Activated CD8-positive, alpha-beta T cell treated with anti-CD3 and anti-CD28 coated beads for 36 hours (primary cell): ENCODE results near the gene SLC15A1. TPM values are rescaled to one million over a fixed set of nuclear protein-coding genes. Genes with fewer than 3 reads are reported as not detected.
"Not testable (repeated sequence)": the region's sequence is repeated elsewhere in the genome, so short reads cannot be mapped to it uniquely, and the experiment has no call there.

Experiments used
- ATAC-seq: fragments of 200-7000 bp; cut with Tn5 transposase; one replicate; pipeline ENCODE4 v1.10.0; 2021; ENCODE audit warnings: mild to moderate bottlenecking, moderate library complexity
- CTCF ChIA-PET: fragments of 350-600 bp; sonication (Branson Sonifier 250); formaldehyde crosslinking; loops from one replicate; lab custom pipeline; 2021; ENCODE audit warnings: antibody characterized with exemption; lab: Charles Lee
- POLR2A ChIA-PET: fragments of 350-600 bp; sonication (Branson Sonifier 250); formaldehyde crosslinking; loops from one replicate; lab custom pipeline; 2021; ENCODE audit warnings: antibody characterized with exemption; lab: Charles Lee
- DNase-seq: peaks from one replicate; pipeline ENCODE4 v3.0.0-alpha.2; 2020
- H3K27ac Mint-ChIP-seq: one replicate; pipeline ENCODE4 v1.8.0; 2021; ENCODE audit warnings: mild to moderate bottlenecking, mixed read lengths
- H3K27me3 Mint-ChIP-seq: one replicate; pipeline ENCODE4 v1.8.0; 2021; ENCODE audit warnings: mixed read lengths
- H3K36me3 Mint-ChIP-seq: one replicate; pipeline ENCODE4 v1.8.0; 2021; ENCODE audit warnings: low read depth, mixed read lengths
- H3K4me1 Mint-ChIP-seq: one replicate; pipeline ENCODE4 v1.8.0; 2021; ENCODE audit warnings: low read depth, mixed read lengths
- H3K4me3 Mint-ChIP-seq: one replicate; pipeline ENCODE4 v1.8.0; 2021; ENCODE audit warnings: mild to moderate bottlenecking, moderate library complexity, mixed read lengths
- H3K9me3 Mint-ChIP-seq: one replicate; pipeline ENCODE4 v1.8.0; 2021; ENCODE audit warnings: mixed read lengths
- CTCF ChIP-seq: fragments of 200-600 bp; IDR thresholded peaks from one replicate; pipeline ENCODE4 v1.8.0; 2022; ENCODE audit warnings: antibody characterized with exemption, mild to moderate bottlenecking
- intact Hi-C: fragments of 100-400 bp; cut with micrococcal nuclease; formaldehyde crosslinking; loops from one replicate; pipeline ENCODE4 v1.10.0; 2022
- total RNA-seq, 2 experiments: library from RNA; stranded (reverse); gene quantifications; one replicate each; pipeline ENCODE4 v1.2.3, GENCODE V29; 2021

Gene SLC15A1
- total RNA-seq, 2 experiments from 2014 or later: not detected

- H3K27ac Mint-ChIP-seq: no peak overlapping the region
- ChIA-PET CTCF (interaction anchor here (1.5 to 9.8 kb wide), 2 partner anchors 202 to 217 kb away, joined by 3 to 160 read pairs; no protein-coding TSS in a partner anchor), POLR2A (no interaction called here)
- peaks cover 2% of the 10 kb centered on the region for H3K4me1 Mint-ChIP-seq
- DNase-seq: no peak
- H3K4me3 Mint-ChIP-seq: no peak overlapping the region
- intact Hi-C loops: no loop called here
- no peak for TF ChIP-seq CTCF
- peaks cover 2% of the 10 kb centered on the region for H3K27me3 Mint-ChIP-seq
- H3K36me3 Mint-ChIP-seq: no peaks in the 10 kb centered on the region
- no peaks in the 10 kb centered on the region for H3K9me3 Mint-ChIP-seq
- ATAC-seq: no peak
Observed at GRCh38 chr13:98648141-98648540, 104.3 kb downstream of the SLC15A1 start.

DNA sequence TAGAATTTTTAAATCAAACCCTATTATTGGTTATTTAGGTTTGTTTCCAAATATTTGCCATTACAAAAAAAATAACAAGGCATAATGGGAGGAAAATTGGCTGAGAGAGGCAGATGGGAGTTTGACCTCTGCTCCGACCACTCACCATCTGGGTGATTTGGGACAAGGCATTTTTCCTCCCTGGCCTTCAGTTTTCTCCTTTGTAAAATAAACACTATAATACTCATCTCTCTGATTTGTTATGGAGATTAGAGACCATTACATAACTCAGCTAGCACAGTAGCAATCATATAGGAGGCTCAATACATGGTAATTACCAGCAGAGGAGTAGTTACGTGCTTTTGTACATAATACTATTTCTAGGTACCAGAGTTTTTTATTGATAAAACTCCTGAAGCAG is 105.4 kb downstream of the SLC15A1 start:
- no peak for TF ChIP-seq CTCF
- Mint-ChIP-seq H3K36me3 (no peaks in the 10 kb centered on the region), H3K9me3 (no peaks in the 10 kb centered on the region), H3K27ac (no peak overlapping the region), H3K4me3 (no peak overlapping the region), H3K4me1 (no peaks in the 10 kb centered on the region), H3K27me3 (peaks cover 2% of the 10 kb centered on the region)
- POLR2A ChIA-PET: no interaction called here
- DNase-seq: no peak
- CTCF ChIA-PET: interaction anchor here (9.8 kb wide), 1 partner anchor 201 kb away, joined by 160 read pairs; no protein-coding TSS in a partner anchor
- intact Hi-C loops: no loop called here
- no peak for ATAC-seq

GRCh38 chr13:98643479-98643878 is 109.0 kb downstream of the SLC15A1 start:
- H3K4me3 Mint-ChIP-seq: no peak overlapping the region
- H3K27ac Mint-ChIP-seq: no peak overlapping the region

DNA sequence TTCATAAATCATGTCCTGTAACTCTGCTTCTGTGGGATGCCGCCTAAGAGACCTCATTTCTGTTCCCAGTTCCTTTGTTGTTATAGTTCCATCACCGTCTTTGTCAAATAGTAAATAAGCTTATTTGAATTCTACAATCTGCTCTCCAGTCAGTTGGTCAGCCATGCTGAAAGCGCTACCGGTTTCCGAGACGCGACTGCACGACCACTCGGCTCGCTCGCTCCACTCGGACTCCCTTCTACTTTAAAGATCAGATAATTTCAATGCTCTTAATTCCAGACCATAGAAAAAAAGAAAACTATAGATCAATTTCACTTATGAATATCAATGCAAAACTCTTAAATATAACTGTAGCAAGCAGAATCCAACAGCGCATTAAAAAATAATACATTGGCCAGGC is 111.4 kb downstream of the SLC15A1 start:
- Mint-ChIP-seq H3K27me3 (peaks cover 2% of the 10 kb centered on the region), H3K36me3 (no peaks in the 10 kb centered on the region), H3K27ac (no peak overlapping the region), H3K4me1 (no peaks in the 10 kb centered on the region), H3K9me3 (no peaks in the 10 kb centered on the region), H3K4me3 (no peak overlapping the region)
- no peak for ATAC-seq
- CTCF ChIA-PET: interaction anchor here (2.8 kb wide), 1 partner anchor 12 kb away, joined by 17 read pairs; no protein-coding TSS in a partner anchor
- intact Hi-C loops: no loop called here
- no peak for DNase-seq
- POLR2A ChIA-PET: no interaction called here
- TF ChIP-seq CTCF: no peak

More at GRCh38 chr13:98643479-98643878, 109.0 kb downstream of the SLC15A1 start:
- DNase-seq: no peak
- CTCF ChIA-PET: interaction anchor here (1.0 kb wide), 1 partner anchor 198 kb away, joined by 3 read pairs; no protein-coding TSS in a partner anchor
- TF ChIP-seq CTCF: no peak
- peaks cover 2% of the 10 kb centered on the region for H3K27me3 Mint-ChIP-seq
- POLR2A ChIA-PET: no interaction called here
- H3K36me3 Mint-ChIP-seq: no peaks in the 10 kb centered on the region
- no peaks in the 10 kb centered on the region for H3K9me3 Mint-ChIP-seq
- H3K4me1 Mint-ChIP-seq: no peaks in the 10 kb centered on the region
- ATAC-seq: no peak
- intact Hi-C loops: no loop called here

DNA sequence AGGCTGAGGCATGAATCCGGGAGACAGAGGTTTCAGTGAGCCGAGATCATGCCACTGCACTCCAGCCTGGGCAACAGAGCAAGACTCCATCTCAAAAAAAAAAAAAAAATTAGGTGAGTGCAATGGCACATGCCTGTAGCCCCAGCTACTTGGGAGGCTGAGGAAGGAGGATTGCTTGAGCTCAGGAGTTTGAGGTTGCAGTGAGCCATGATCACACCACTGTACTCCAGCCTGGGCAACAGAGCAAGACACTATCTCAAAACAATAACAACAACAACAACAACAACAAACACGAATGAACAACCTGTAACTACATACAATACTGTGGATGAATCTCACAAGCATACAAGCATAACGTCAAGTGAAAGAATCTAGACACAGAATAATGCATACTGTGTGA is 112.7 kb downstream of the SLC15A1 start:
- CTCF ChIA-PET: interaction anchor here (0.6 to 2.8 kb wide), 3 partner anchors 13 to 202 kb away, joined by 3 to 17 read pairs (median 4); no protein-coding TSS in a partner anchor
- H3K9me3 Mint-ChIP-seq, ATAC-seq, H3K36me3 Mint-ChIP-seq, H3K27ac Mint-ChIP-seq, H3K27me3 Mint-ChIP-seq, H3K4me1 Mint-ChIP-seq, intact Hi-C loops, DNase-seq, POLR2A ChIA-PET, H3K4me3 Mint-ChIP-seq: not testable (repeated sequence)

GRCh38 chr13:98638352-98638751 is 114.1 kb downstream of the SLC15A1 start:
- H3K4me3 Mint-ChIP-seq, H3K27ac Mint-ChIP-seq, POLR2A ChIA-PET, H3K9me3 Mint-ChIP-seq, H3K27me3 Mint-ChIP-seq, DNase-seq, ATAC-seq, H3K36me3 Mint-ChIP-seq, intact Hi-C loops, H3K4me1 Mint-ChIP-seq: not testable (repeated sequence)
- CTCF ChIA-PET: interaction anchor here (1.4 kb wide), 2 partner anchors 15 to 81 kb away, joined by 3 to 6 read pairs; no protein-coding TSS in a partner anchor

Other genes with a start within 250 kb of the SLC15A1 start
- 100 to 1,000 TPM; 118 TPM for gene STK24, start 175.6 kb downstream of the SLC15A1 start, total RNA-seq
- 10 to 100 TPM; 33.4 to 36.9 TPM for gene DOCK9, start 225.4 kb upstream of the SLC15A1 start, total RNA-seq